A549 (cell line): ENCODE results near the gene HECTD2. TPM values are rescaled to one million over a fixed set of nuclear protein-coding genes. Genes with fewer than 3 reads are reported as not detected.
"Not testable (repeated sequence)": the region's sequence is repeated elsewhere in the genome, so short reads cannot be mapped to it uniquely, and the experiment has no call there.

Experiments
- ATAC-seq, 2 experiments: fragments of 200-7000 bp in 1 of 2; fragments of >200 bp in 1 of 2; cut with Nextera tagmentation in 1 of 2; cut with Tn5 transposase in 1 of 2; 3 replicates each; pipeline versions ENCODE4 v1.8.0 to v1.9.1; 2018 to 2020; ENCODE audit warnings: mild to moderate bottlenecking in 1 of 2, moderate library complexity in 1 of 2
- CTCF ChIA-PET: fragments of 300-600 bp; sonication (Branson Sonifier 250); formaldehyde crosslinking; extraction: SDS; loops from one replicate; lab custom pipeline; 2021; ENCODE audit warnings: antibody characterized with exemption, inconsistent platforms; lab: Yijun Ruan, JAX
- POLR2A ChIA-PET: fragments of 350-600 bp; formaldehyde crosslinking; extraction: SDS; loops from one replicate; lab custom pipeline; 2021; ENCODE audit warnings: antibody characterized with exemption, inconsistent platforms; lab: Yijun Ruan, JAX
- DNase-seq, 2 experiments: peaks; one replicate each; pipeline versions ENCODE4 v3.0.0 to v3.0.0-alpha.2; 2011 to 2016; ENCODE audit warnings: low read depth in 1 of 2, low spot score in 1 of 2
- FAIRE-seq: peaks from 2 replicates; lab custom pipeline; 2011; peaks lifted over from hg19 to GRCh38; lab: Jason Lieb, UNC
- H3K27ac ChIP-seq, 2 experiments: fragments of >200 bp; sonication (Bioruptor Twin); formaldehyde crosslinking; 3 replicates each; pipeline ENCODE4 v1.5.1; 2016 to 2017
- H3K4me1 ChIP-seq: fragments of >200 bp; sonication (Bioruptor Twin); formaldehyde crosslinking; 3 replicates; pipeline ENCODE4 v1.6.1; 2016
- H3K4me2 ChIP-seq: fragments of >200 bp; sonication (Bioruptor Twin); formaldehyde crosslinking; 3 replicates; pipeline ENCODE4 v1.6.1; 2016
- H3K4me3 ChIP-seq: fragments of >200 bp; sonication (Bioruptor Twin); formaldehyde crosslinking; 3 replicates; pipeline ENCODE4 v1.5.1; 2016
- H3K9me3 ChIP-seq: fragments of >200 bp; sonication (Bioruptor Twin); formaldehyde crosslinking; 3 replicates; pipeline ENCODE4 v1.6.1; 2016
- BCL3 ChIP-seq: fragments of >200 bp; sonication (Bioruptor Twin); formaldehyde crosslinking; IDR thresholded peaks from 3 replicates; pipeline ENCODE4 v1.6.1; 2016
- CBX2 ChIP-seq: fragments of 200-600 bp; sonication (generic); IDR thresholded peaks from 2 replicates; pipeline ENCODE4 v1.6.1; 2016; ENCODE audit warnings: low read depth, mild to moderate bottlenecking, borderline replicate concordance
- CHD2 ChIP-seq: fragments of 150-350 bp; IDR thresholded peaks from 2 replicates; pipeline ENCODE4 v1.6.1; 2014; ENCODE audit warnings: low read length; ENCODE audit not compliant: partially characterized antibody
- CHD4 ChIP-seq: fragments of 200-600 bp; sonication (generic); IDR thresholded peaks from 2 replicates; pipeline ENCODE4 v1.6.1; 2016; ENCODE audit warnings: antibody characterized with exemption, mild to moderate bottlenecking, borderline replicate concordance
- CTCF ChIP-seq: fragments of >200 bp; sonication (Bioruptor Twin); formaldehyde crosslinking; IDR thresholded peaks from 3 replicates; pipeline ENCODE4 v1.5.1; 2016
- EHMT2 ChIP-seq: fragments of 200-600 bp; sonication (generic); IDR thresholded peaks from 2 replicates; pipeline ENCODE4 v1.6.1; 2016; ENCODE audit warnings: antibody characterized with exemption, low read depth, mild to moderate bottlenecking, moderate library complexity
- EP300 ChIP-seq, 2 experiments: fragments of >200 bp; sonication (Bioruptor Twin); formaldehyde crosslinking; IDR thresholded peaks; 2 replicates in 1 of 2; 3 replicates in 1 of 2; pipeline ENCODE4 v1.6.1; 2016 to 2017
- ESRRA ChIP-seq: fragments of 150-350 bp; IDR thresholded peaks from 2 replicates; pipeline ENCODE4 v1.6.1; 2014; ENCODE audit warnings: mild to moderate bottlenecking, low read length, borderline replicate concordance
- FOSB ChIP-seq: fragments of 250-450 bp; sonication (Bioruptor Pico); IDR thresholded peaks from 2 replicates; pipeline ENCODE4 v1.5.0; 2020; ENCODE audit warnings: mild to moderate bottlenecking, moderate library complexity
- FOSL2 ChIP-seq, 2 experiments: fragments of 450-650 bp in 1 of 2; fragments of >200 bp in 1 of 2; sonication (Bioruptor Twin) in 1 of 2; formaldehyde crosslinking; IDR thresholded peaks; 2 replicates each; pipeline versions ENCODE4 v1.5.0 to v1.6.1; 2016 to 2020; ENCODE audit warnings: mild to moderate bottlenecking in 1 of 2, moderate library complexity in 1 of 2
- GATA3 ChIP-seq: IDR thresholded peaks from 2 replicates; pipeline ENCODE4 v1.6.1; 2012; ENCODE audit warnings: borderline replicate concordance
- HDAC2 ChIP-seq: fragments of 200-600 bp; sonication (generic); IDR thresholded peaks from 2 replicates; pipeline ENCODE4 v1.6.1; 2016
- HES2 ChIP-seq: fragments of >200 bp; sonication (Bioruptor Twin); formaldehyde crosslinking; IDR thresholded peaks from 2 replicates; pipeline ENCODE4 v1.6.1; 2016
- HOXA7 ChIP-seq: fragments of 250-450 bp; sonication (Bioruptor Pico); IDR thresholded peaks from 2 replicates; pipeline ENCODE4 v1.5.0; 2020; ENCODE audit warnings: mild to moderate bottlenecking, moderate library complexity
- HOXB5 ChIP-seq: fragments of 250-450 bp; sonication (Bioruptor Pico); IDR thresholded peaks from 2 replicates; pipeline ENCODE4 v1.5.0; 2020; ENCODE audit warnings: mild to moderate bottlenecking, moderate library complexity
- JUN ChIP-seq, 2 experiments: fragments of >200 bp; sonication (Bioruptor Twin); formaldehyde crosslinking; IDR thresholded peaks; 2 replicates in 1 of 2; 3 replicates in 1 of 2; pipeline ENCODE4 v1.6.1; 2016 to 2017
- JUNB ChIP-seq: fragments of >200 bp; sonication (Bioruptor Twin); formaldehyde crosslinking; IDR thresholded peaks from 2 replicates; pipeline ENCODE4 v1.6.1; 2016
- KDM1A ChIP-seq: fragments of 200-600 bp; sonication (generic); IDR thresholded peaks from 2 replicates; pipeline ENCODE4 v1.6.1; 2016; ENCODE audit warnings: low read depth, mild to moderate bottlenecking
- MAX ChIP-seq: IDR thresholded peaks from 2 replicates; pipeline ENCODE4 v1.6.1; 2012
- NFE2L2 ChIP-seq: fragments of 150-350 bp; conservative IDR thresholded peaks from 2 replicates; pipeline ENCODE4 v1.6.1; 2014; ENCODE audit warnings: low read length
- PBX3 ChIP-seq: IDR thresholded peaks from 2 replicates; pipeline ENCODE4 v1.6.1; 2012
- RNF2 ChIP-seq: fragments of 200-600 bp; sonication (generic); IDR thresholded peaks from 2 replicates; pipeline ENCODE4 v1.6.1; 2016; ENCODE audit warnings: low read depth, mild to moderate bottlenecking, antibody characterized with exemption, moderate library complexity, borderline replicate concordance
- SMC3 ChIP-seq: fragments of >200 bp; sonication (Bioruptor Twin); formaldehyde crosslinking; IDR thresholded peaks from 3 replicates; pipeline ENCODE4 v1.6.1; 2018; ENCODE audit warnings: inconsistent platforms
- TFCP2L1 ChIP-seq: fragments of 250-450 bp; sonication (Bioruptor Pico); IDR thresholded peaks from 2 replicates; pipeline ENCODE4 v1.5.0; 2021; ENCODE audit warnings: mild to moderate bottlenecking
- TP53 ChIP-seq: fragments of 250-450 bp; sonication (Bioruptor Pico); IDR thresholded peaks from 2 replicates; pipeline ENCODE4 v1.5.0; 2021; ENCODE audit warnings: mild to moderate bottlenecking, moderate library complexity
- ZC3H11A ChIP-seq: fragments of 450-650 bp; IDR thresholded peaks from 2 replicates; pipeline ENCODE4 v1.6.1; 2014; ENCODE audit warnings: antibody characterized with exemption, mild to moderate bottlenecking
- ZFP36 ChIP-seq: fragments of 450-650 bp; IDR thresholded peaks from 2 replicates; pipeline ENCODE4 v1.6.1; 2014; ENCODE audit warnings: borderline replicate concordance; ENCODE audit not compliant: partially characterized antibody
- WGBS: methylation state at CpG from one replicate; pipeline ENCODE4 v1.1.6; 2017; ENCODE audit errors: missing lambda C conversion rate; 5-methylcytosine and 5-hydroxymethylcytosine counted together
- polyA plus RNA-seq, 4 experiments: library from polyadenylated mRNA; depleted of rRNA in 3 of 4; stranded (reverse); fragments of >200 nt; fragmentation: RNase III in 1 of 4; extraction: RNeasy Plus Mini Kit Qiagen cat#74134 plus additional on column Dnase treatment in 1 of 4; gene quantifications; 2 replicates in 3 of 4; 3 replicates in 1 of 4; pipeline ENCODE4 v1.2.3, GENCODE V29; 2011 to 2017

The HECTD2 gene
- polyA plus RNA-seq, 2 of the 4 experiments (the other 2 are of a cell fraction) = 4.1 to 13.9 TPM

- 43% methylated on average over 4 of the region's 4 CpGs for WGBS
- Histone ChIP-seq H3K4me3 (no peak overlapping the region), H3K9me3 (no peaks in the 10 kb centered on the region), H3K27ac (no peak overlapping the region), H3K4me2 (no peak overlapping the region), H3K4me1 (no peaks in the 10 kb centered on the region)
- FAIRE-seq (no peak), ATAC-seq (no peak), DNase-seq (no peak)
- POLR2A ChIA-PET = no interaction called here
- no peak for TF ChIP-seq SMC3
- no peak for TF ChIP-seq HES2
- no peak for TF ChIP-seq FOSB (CRISPR knock-in tag)
- no peak for TF ChIP-seq FOSL2 (IDR thresholded peaks at IDR 0.05)
- no peak for TF ChIP-seq FOSL2 (CRISPR knock-in tag; IDR thresholded peaks at IDR 0.05)
- no peak for TF ChIP-seq ZC3H11A
- TF ChIP-seq JUNB = no peak
- TF ChIP-seq HOXB5 = no peak
- CTCF ChIA-PET = interaction anchor here (1.7 to 2.5 kb wide), 2 partner anchors 108 to 219 kb away, joined by 3 to 7 read pairs; partner anchors contain the start of gene PPP1R3C
These were observed 116.0 kb downstream of the HECTD2 start for GRCh38 chr10:91525896-91526712.

- TF ChIP-seq CBX2 = no peak
- no peak for TF ChIP-seq JUNB
- Histone ChIP-seq H3K27ac (no peak overlapping the region), H3K4me2 (no peak overlapping the region), H3K4me3 (no peak overlapping the region), H3K9me3 (no peaks in the 10 kb centered on the region), H3K4me1 (no peaks in the 10 kb centered on the region)
- POLR2A ChIA-PET = no interaction called here
- no peak for ATAC-seq
- WGBS = 61% methylated on average over 4 of the region's 4 CpGs
- no peak for FAIRE-seq
- CTCF ChIA-PET = interaction anchor here (0.6 to 2.5 kb wide), 6 partner anchors 8 to 234 kb away, joined by 3 to 7 read pairs (median 3); partner anchors contain the start of gene PPP1R3C
- no peak for DNase-seq
These were observed 117.9 kb downstream of the HECTD2 start for GRCh38 chr10:91528080-91528479.

- TF ChIP-seq KDM1A = no peak
- TF ChIP-seq JUN (IDR thresholded peaks at IDR 0.05) = no peak
- TF ChIP-seq EP300 (IDR thresholded peaks at IDR 0.05) = no peak
- TF ChIP-seq CHD2 = no peak
- TF ChIP-seq NFE2L2 = no peak
- TF ChIP-seq GATA3 = no peak
- no peak for TF ChIP-seq BCL3
- TF ChIP-seq CTCF = no peak
- no peak for TF ChIP-seq PBX3
- TF ChIP-seq HDAC2 = no peak
- TF ChIP-seq HOXA7 (CRISPR knock-in tag) = no peak
- TF ChIP-seq TFCP2L1 (CRISPR knock-in tag) = no peak
- no peak for TF ChIP-seq ZFP36
- no peak for TF ChIP-seq TP53
- TF ChIP-seq EHMT2 = no peak
- TF ChIP-seq MAX = no peak
- TF ChIP-seq RNF2 = no peak
- TF ChIP-seq SMC3 = no peak
- no peak for TF ChIP-seq ESRRA
- TF ChIP-seq CHD4 = no peak
- ATAC-seq = no peak
- 64% methylated on average over 1 of the region's 1 CpG for WGBS
- no peak for DNase-seq
- ChIA-PET CTCF (interaction anchor here (1.4 to 2.5 kb wide), 2 partner anchors 11 to 105 kb away, joined by 3 to 7 read pairs; partner anchors contain the start of gene PPP1R3C), POLR2A (no interaction called here)
- Histone ChIP-seq H3K4me3 (no peak overlapping the region), H3K4me1 (no peaks in the 10 kb centered on the region), H3K4me2 (no peak overlapping the region), H3K27ac (no peak overlapping the region), H3K9me3 (no peaks in the 10 kb centered on the region)
- no peak for FAIRE-seq
These were observed 118.6 kb downstream of the HECTD2 start for GRCh38 chr10:91528768-91529167.

GRCh38 chr10:91534789-91535188, 124.6 kb downstream of the HECTD2 start:
- H3K4me2 ChIP-seq, H3K9me3 ChIP-seq, H3K4me3 ChIP-seq, CTCF ChIA-PET, H3K27ac ChIP-seq, FAIRE-seq, H3K4me1 ChIP-seq, ATAC-seq, DNase-seq, POLR2A ChIA-PET: not testable (repeated sequence)
- WGBS = no CpG with 5 or more reads among the region's 1 CpG
